Dedifferentiated amniotic fluid mesenchymal stem cell (primary cell): ENCODE data around the gene ATP11A.

Source experiments
- DNase-seq: peaks from one replicate; pipeline ENCODE4 v3.0.0-alpha.2; 2016; ENCODE audit errors: extremely low spot score

ATP11A gene

DNA sequence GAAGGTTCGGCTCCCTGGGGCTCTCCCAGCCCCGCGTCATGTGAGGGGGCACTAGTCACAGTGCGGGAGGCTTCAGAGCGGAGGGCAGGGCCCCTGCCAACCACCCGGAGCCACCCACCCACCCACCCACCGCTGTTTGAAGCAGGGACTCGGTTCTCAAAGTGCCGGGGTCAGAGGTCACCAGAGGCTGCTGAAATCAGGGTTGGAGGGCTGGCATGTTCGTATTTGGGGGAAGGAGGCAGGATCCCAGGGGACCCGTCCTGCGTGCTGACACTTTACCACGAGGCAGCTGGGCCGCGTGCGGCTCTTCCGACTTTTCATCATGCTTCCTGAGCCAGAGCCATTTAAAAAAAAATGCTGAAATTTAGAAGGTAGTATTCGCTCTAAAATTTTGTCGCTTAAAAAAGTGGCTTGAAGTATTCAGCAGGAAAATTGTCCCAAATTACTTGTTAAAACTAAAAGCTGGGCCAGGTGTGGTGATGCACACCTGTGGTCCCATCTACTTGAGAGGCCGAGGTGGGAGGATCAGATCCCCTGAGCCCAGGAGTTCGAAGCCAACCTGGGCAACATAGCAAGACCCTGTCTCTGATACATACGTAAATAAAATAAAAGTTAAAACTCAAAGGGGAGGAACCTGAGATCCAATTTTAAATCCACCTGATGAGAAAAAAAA lies 21.2 kb downstream of the ATP11A start:
- DNase-seq, result no peak

- DNase-seq, result peak; percentile 91
These were observed 21.9 kb downstream of the ATP11A start for GRCh38 chr13:112711528-112712265.

DNA sequence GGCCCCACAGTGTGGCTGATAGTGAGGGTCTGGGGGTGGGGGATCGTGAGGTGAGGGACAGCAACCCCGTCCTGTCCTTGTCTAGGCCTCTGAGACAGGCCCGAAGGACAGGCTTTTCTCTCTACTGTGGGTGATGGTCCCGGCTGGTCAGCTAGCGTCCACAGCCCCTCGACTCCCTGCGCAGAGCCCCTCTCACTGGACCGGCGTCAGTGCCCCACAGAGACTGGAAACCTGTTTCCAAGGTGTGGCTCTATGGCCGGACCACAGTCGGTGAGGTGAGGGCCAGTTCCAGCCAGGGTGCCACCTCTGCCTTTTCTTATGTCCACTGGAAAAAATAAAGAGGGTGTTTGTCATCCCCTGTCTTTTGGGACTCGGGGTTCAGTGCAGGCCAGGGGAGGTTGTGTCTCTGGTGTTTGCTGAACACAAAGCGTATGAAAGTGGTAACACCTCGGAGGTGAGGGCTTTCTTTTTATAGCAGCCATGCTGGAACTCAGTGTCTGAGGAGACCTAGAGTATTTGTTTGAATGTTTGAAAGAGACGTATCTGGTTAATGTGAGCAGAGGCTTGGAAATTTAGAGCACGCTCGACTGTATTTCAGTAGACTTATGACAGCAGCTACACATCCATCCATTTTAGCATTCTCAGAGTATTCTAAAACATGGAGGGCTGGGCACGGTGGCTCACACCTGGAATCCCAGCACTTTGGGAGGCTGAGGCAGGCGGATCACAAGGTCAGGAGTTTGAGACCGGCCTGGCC lies 22.8 kb downstream of the ATP11A start:
- no peak for DNase-seq

DNA sequence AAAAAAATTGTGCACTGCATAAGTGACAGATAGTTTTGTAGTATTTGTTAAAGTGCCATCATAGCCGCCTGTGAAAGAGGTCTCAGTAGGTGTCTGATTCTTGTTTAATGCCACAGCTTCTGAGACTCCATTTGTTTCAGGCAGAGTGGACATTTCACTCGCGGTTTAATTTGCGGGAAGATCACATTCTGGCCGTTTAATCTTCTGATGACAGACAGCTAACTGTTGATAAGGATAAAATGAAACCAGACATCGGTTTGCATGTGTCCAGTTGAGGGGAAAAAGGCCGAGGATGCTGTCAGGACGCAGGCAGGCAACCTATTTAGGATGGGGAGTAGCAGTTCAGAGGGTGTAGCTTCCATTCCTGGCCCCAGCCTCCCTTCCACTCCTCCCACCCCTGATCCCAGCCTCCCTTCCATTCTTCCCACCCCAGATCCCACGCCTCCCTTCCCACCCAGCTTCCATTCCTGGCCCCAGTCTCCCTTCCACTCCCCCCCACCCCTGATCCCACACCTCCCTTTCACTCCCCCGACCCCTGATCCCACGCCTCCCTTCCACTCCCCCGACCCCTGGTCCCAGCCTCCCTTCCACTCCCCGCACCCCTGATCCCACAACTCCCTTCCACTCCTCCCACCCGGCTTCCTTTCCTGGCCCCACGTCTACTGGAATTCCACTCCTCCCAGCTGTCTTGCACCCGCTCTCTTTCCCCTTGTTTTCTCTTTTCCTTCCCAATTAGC lies 23.8 kb downstream of the ATP11A start:
- DNase-seq, result no peak

DNA sequence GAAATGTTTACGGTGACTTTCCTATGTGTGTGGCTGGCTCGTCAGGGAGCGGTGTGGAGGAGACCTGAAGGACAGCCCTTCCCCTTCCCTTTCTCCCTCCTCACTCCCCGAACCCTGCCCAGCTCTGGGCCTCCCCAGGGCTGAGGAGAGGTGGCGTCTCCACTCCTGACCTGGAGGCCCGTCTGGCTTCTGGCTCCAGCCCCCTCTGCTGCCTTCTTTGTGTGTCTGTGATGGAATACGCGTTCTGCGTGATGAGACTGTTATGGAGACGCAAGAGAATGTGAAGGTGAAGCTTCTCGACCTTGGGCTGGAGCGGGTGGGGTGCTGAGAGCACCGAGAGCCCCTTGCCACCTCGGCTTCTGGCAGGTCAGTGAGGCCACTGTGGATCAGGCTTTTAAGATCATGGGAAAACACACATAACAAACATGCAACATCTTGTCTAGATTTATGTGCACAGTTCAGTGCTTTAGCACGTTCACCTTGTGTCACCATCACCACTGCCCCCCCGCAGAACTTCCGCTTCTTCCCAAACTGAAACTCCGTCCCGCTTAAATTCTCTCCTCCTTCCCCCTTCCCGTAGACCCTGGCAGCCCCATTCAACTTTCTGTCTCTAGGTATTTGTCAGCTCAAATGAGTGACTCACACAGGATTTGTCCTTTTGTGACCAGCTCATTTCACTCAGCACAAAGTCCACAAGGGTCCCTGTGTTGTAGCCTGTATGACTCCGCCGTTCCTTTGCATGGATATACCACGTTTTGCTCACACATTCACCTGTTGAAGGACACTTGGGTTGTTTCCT lies 24.7 kb downstream of the ATP11A start:
- no peak for DNase-seq

DNA sequence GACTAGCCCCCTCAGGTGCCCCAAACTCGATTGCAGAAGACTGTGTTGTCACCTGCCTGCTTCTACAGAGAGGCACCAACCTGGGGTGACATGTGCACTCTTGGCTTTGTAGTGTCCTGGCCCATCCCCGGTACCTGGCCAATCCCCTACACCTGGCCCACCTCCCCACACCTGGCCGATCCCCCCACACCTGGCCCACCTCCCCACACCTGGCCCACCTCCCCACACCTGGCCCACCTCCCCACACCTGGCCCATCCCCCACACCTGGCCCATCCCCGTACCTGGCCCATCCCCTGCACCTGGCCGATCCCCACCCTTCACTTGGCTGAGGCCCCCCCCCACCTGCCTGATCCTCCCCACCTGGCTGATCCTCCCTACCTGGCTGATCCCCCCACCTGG lies 25.4 kb downstream of the ATP11A start:
- DNase-seq, result no peak

DNA sequence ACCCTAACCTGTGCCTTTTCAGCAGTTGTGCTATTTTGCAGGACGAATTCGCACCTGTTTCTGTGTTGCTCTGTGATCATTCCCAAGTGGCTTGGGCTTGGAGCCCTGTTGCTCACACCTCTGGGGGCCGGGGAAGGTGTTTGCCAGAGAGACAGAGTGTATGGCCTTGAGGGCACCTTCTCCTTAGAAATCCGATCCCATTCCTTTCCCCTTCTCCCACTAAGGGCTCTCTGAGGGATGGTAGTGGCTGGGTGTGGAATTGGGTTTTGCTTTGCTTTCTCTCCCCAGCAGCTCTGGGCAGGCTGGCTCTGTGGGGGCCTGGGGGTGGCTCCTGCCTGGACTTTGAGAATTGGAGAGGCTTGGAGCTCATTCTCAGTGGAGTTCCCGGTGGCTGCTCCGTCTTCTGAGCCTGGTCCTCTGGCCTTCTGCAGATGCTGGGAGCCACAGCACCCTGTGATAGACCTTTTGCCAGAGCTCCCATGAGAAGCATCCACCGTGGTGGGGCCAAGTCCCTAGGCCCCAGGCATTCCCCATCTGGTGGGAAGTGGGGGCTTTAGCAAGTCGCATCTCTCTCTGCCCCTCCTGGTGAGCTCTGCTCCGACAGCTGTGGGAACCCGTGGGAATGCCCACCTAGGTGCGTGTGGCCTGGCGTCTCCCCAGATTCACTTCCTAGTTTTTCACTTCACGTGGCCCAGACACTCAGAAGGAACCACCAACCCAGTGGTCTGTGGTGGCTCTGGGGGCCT lies 26.1 kb downstream of the ATP11A start:
- no peak for DNase-seq

GRCh38 chr13:112716461-112716820 lies 26.6 kb downstream of the ATP11A start:
- DNase-seq, result no peak

DNA sequence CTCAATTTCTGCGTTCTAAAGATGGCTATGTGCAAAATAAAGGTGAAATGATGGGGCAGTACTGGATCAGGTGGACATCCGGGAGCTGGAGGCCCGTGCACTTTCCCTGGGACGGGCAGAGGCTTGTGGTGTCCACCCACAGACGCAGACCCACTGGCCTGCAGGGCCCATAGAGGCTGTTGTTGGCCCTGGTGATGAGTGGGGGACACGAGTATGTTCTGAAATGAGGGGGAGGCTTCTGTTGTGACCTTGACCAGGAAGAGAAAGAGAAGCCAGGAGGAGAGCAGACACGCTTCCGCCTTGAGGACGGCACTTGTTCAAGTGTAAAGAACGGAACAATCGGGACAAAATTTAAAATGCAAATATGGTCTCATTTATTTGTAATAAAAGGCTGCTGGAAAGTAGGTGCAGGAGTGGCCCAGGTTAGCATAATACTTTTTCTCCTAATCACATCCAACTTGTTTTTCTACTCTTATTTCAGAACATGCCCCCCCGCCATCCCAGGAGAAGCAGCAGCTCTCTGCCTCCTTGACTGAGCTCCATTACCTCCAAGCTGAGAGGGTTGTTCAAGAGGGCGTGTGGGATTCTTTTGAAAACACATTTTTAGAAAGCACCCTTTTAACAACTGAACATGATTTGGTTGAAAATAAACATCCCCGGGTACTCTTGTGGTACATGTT lies 27.1 kb downstream of the ATP11A start:
- no peak for DNase-seq

DNA sequence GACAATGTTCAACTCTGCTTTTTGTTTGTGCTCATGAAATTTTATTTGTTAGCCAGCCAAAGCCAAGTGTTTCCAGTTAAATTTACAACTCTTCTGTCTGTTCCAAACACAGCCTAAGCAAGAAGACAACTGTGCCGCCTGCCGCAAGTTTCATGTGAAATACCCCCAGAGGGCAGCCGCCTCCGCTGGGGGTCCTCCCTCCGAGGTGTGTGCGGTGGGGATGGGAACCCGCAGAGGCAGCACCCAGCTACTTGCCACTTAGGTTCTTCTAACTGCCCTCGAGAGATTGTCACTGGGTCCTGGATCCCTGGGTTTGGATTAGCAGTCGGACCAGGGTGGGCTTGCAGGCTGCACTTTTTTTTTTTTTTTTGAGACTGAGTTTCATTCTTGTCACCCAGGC lies 28.5 kb downstream of the ATP11A start:
- DNase-seq, result no peak

GRCh38 chr13:112719016-112719415 lies 29.2 kb downstream of the ATP11A start:
- no peak for DNase-seq

DNA sequence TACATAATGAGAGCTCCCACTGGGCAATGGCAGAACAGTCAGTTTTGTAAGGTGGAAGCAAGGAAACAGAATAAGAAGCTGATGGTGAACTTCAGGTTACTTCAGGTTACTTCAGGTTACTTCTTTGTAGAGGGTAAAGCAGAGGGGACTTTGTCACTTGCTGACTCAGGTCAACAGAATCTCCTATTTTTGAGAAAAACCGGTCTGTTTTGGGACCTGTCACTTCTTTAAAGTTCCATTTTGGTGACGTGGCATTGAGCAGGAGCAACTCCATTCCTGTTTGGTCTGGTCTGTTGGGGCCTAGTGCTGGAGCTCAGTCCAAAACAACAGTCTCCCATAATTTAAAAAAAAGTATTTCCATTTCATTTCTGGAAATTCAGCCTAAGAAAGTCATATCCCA lies 29.7 kb downstream of the ATP11A start:
- no peak for DNase-seq

DNA sequence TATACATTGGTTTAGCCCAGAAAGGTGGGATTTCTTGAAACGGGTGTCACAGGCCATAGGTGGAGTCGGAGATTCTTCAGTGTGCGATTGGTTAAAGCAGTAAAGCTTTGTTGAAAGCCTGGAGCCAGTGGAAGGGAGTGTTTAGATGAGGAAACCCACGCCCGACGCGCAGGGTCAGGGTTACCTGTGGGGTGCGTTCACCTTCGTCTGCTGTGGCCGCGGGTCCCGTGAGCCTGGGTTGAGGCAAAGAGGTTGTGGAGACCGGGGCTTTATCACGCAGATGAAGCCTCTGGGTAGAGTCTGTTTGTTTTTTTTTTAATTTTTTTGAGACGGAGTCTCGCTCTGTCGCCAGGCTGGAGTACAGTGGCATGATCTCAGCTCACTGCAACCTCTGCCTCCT lies 30.4 kb downstream of the ATP11A start:
- no peak for DNase-seq

DNA sequence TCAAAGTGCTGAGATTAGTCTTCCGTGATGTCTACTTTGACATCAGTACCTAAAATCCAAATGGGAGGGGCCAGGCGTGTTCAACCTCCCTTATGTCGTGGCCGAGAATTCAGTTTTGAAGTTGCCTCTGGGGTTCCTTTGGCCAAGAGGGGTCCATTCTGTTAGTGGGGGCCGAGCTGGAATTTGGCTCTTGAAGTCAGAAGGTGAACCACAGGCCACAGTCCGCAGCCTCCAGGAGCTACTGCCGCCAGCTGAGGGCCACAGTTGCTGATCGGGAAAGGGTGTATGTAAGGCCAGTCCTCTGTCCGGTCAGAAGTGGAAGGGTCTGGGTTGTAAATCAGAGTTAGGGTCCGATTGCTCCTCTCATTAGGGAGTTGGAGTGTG lies 31.0 kb downstream of the ATP11A start:
- no peak for DNase-seq

- no peak for DNase-seq
These were observed 31.6 kb downstream of the ATP11A start for GRCh38 chr13:112721198-112722104.

GRCh38 chr13:112722433-112723263 lies 32.8 kb downstream of the ATP11A start:
- peak; percentile 22 for DNase-seq

GRCh38 chr13:112723771-112724170 lies 33.9 kb downstream of the ATP11A start:
- no peak for DNase-seq

DNA sequence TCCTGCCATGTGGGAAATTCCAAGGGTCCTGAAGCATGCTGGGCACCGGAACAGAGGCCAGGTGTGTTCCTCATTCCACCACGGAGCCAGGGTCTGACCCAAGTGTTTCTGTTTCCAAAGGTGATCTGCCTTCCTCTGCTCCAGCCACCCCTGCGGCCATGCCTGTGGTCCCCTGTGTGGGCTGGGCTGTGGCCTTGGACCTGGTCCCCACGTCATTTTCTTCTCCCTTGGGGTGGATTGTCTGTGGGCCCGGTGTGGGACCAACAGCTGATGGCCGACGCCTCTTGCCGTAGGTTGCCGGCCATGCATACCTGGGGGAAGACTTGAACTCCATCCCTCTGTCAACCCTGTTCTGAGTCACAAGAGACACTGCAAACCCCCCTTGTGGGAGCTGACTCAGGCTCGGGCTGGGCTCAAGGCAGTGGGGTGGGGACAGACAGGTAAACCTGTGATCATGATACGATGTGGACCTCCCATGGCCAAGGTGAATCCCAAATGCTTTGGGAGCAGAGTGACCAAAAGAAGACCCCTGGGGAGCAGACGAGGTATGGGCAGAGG lies 35.0 kb downstream of the ATP11A start:
- no peak for DNase-seq
